NCI-H146 treated with DMSO at 0.1 percent for 48 hours (cell line): ENCODE results near the gene TAGLN2.
A peak's percentile ranks its signal among the peaks of the same experiment; 100 is the strongest.

Source experiments
- DNase-seq: peaks from one replicate; lab custom pipeline; 2025; ENCODE audit not compliant: unreplicated experiment; lab: John Stamatoyannopoulos, UW

Gene TAGLN2

DNA sequence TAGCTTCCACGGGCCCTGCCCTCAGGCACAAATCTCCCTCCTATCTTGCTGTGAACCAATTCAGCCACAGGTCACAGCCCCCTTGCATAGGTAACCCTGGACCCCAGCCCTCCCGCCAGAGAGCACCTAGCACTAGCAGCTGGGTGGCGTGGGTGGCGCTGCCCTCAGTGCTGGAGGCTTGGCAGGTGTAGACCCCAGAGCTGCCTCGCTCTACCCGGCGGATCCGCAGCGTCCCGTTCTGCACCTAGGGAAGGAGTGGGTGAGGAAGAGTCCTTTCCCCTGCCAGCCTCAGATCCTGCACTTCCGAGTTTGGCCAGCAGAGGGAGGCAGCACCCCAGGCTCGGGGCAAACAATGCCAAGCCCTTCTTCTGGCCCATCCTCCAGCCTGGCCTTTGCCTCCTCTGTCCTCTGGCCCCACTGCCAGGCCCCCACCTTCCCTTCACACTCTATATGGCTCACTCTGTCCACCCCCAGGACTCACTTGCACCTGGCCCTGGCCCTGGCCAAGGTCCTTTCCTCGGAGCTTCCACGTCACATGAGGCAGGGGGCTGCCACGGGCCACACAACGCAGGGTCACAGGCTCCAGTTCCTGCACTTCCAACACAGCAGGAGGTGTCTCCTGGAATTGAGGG, 11.1 kb upstream of the TAGLN2 start:
- peak; percentile 25 for DNase-seq

- no peak for DNase-seq
Measured at GRCh38 chr1:159935719-159936272, 10.5 kb upstream of the TAGLN2 start.

DNA sequence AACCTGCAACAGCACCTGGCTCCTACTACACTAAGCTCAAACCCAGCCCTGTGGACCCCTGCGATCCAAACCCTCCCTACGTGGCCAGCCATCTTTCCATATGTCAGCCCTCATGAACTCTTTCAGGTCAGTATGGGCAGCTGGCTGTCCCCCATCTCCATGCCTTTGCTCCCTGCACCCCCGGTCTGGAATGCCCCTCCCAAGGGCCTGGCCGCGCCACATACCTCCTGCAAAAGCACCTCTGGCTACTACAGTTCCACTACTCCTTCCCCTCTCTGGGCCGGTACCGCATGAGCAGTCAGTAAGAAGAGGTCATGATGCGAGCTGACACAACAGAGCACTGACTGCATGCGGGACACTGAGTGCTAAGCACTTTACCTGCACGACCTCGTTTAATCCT, 10.0 kb upstream of the TAGLN2 start:
- no peak for DNase-seq

GRCh38 chr1:159934136-159935039, 9.1 kb upstream of the TAGLN2 start:
- DNase-seq, result no peak

DNA sequence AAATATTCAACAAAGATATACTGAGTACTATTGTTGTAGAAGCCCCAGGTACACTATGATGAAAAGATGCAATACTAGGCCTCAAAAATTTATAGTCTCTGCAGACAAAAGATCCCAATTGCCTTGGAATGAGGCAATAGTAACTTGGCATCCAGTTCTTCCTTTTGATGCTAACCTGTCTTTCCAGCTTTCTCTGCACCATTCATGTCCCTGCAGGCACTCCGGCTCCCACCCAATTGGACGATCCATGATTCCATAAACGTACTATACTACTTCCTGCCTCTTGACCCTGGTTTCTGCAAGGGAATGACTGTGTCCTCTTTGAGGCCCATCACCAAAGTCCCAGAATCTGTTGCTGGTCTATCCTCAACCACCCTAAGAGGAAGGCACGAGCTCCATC, 8.0 kb upstream of the TAGLN2 start:
- no peak for DNase-seq

DNA sequence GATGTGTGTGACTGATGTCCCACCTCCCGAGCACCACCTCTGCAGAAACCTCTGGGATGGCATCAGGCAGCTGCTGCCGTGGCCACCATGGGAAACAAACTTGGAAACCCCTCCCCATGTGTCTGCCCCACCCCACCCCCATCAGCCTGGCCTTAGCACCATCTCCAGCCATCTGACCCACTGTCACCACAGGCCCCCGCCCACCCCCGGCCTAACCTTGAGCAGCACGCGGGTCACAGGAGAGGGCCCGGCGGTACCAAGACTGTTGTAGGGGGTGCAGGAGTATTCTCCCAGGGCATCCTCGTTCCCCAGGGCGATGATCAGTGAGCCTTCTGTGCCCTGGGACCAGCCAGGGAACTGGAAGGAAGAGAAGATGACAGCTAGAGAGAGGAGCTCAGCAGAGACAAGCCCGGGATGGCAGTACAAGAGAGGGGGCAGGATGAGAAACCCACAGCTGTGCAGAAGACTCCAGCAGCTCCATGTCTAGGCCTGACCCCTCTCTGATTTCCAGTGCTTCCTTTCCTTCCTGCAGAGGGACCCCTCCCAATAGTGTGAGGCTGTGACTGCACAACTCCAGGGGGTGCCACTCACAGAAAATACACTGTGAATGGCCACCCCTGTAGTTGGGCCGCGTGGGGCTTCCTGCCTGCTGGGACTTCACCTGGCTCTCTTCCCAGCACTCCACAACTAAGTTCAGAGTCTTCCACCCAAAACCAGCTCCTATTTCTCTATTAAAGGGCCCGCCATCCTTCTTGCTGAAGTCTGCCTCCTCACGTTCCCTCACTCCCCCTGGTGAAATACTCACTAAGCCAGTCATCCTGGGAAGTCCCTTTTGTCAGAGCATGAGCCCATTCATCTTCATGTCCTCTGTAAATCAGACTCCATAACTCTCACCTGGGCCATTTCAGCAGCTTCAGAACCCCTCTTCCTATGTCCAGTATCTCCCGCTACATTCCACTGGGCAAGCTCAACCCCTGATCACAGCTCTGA, 7.3 kb upstream of the TAGLN2 start:
- no peak for DNase-seq

DNA sequence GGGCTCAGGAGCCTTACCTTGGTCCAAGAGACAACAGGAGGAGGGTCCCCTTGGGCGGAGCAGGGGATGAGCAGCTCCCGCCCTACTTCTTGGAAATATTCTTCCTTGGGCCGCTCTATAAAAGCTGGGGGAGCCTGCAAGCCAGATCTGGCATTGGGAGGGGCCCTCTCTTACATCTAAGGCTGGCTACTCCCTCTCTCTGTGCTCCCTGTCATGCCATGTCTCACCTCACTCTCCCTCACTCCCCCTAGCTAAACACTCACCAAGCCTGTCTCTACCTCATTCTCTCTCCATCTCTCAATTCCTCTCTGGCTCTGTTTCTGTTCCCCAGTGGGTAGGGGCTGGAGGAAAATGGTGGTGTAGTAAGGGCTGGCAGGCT, 6.5 kb upstream of the TAGLN2 start:
- no peak for DNase-seq

DNA sequence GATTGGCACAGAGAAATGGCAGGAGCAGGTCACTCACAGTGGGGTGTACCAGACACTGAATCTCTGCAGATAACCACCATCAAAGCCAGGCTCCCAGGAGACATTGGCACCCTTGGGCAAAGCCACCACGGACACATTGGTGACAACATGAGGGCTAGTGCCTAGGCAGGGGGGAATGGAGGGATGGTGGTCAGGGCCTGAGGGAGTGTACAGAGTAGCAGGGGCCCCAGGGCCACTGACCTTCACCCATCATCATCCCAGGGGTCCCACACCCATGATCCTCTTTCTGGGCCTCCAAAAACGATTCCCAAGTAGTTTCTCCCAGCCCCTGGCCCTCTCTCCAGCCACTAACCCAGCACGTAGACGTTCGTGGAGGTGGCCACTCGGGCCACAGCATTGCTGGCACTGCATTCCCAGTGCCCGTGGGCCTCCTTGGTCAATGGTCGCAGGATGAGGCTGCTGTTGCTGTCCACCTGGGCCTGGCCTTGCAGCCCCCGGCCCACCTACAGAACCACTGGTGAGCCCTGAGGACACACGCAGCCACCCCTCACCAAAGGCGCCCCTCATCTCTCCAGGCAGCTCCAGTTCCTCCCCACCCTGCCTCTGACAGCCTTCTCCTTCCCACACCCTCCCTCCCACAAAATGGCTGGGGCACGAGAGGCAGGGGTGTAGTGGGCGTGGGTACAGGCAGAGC, 5.9 kb upstream of the TAGLN2 start:
- no peak for DNase-seq

GRCh38 chr1:159930634-159931033, 5.3 kb upstream of the TAGLN2 start:
- no peak for DNase-seq

DNA sequence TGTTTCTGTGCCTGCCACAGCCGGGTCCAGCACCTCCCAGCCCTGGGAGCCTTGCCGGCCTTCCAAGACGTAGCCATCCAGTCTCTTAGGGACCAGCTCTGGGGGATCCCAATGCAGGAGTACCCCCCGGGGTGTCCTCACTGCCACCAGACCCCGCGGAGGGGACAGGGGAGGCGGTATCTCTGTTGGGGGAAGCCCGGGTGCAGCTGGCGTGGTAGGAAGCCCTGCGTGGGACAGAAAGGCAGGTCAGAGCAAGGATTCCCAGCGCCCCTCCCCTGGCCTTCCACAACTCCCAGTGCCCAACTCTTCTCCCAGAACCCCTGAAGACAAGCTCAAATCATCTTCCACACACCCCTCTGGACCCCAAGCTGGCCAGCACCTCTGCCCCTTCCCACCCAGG, 4.9 kb upstream of the TAGLN2 start:
- no peak for DNase-seq

DNA sequence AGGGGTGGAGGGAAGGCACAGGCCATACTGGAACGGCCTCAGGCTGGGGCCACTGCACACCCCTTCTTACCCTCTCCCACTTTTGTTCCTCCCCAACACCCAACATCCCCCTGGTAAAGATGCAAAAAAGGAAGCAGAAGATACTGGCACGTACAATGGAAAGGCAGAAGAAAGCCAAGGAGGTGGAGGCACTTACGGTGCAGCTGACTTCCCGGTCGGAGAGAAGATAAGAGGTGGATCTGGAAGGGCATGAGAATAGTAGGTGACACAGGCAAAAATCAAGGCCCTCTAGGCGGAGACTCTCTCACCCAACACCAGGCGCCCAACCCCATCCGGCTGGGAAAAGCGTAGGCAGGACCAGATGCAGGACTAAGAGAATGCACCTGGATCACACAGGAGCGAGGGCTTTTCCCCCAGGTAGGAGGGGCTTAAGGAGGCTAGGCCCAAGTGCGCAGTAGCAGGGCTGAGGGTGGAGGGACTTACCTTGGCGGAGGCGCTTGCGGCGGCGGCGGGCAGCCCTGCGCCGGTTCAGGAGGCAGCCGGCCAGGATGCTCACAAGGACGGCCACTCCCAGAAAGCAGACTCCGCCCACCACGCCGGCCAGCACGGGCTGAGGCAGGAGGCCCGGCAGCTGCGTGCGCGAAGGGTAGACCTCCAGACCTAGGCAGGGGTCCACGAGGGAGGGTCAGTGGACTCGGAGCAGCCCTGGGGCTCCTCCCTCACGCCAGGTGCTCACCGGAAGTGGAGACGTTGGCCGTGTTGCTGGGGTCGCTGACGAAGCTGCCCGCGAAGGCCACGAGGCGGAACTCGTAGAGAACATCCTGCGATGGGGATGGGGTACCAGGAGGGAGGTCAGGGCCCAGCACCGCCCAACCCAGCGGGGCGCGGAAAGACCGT, 4.1 kb upstream of the TAGLN2 start:
- no peak for DNase-seq

DNA sequence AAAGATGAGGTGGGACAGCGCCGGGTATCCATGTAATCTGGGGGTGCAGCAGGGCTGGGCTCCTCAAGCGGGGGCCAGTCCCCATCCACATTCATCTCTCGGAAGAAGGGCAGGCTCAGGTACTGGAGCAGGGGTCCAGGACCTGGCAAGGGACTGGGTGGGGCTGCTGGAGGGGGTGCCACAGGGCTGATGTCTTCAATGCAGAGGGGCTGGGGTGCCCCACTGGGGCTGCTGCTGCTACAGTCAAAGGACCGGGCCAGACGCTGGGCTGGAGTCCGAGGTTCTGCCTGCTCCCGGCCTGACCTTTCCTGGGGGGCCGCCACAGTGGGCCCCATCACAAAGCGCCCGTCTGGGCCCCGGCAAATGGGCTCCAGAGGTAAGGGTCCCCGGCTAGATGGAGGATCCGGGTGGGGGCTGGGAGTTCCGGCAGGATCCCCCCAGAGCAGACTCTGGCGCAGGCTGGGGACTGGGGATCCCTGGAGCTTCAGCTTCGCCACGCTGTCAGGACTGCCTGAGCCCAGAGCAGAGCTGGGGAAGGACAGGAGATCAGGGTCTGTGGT, 3.3 kb upstream of the TAGLN2 start:
- DNase-seq, result no peak

GRCh38 chr1:159927849-159928431, 2.6 kb upstream of the TAGLN2 start:
- DNase-seq, result no peak

DNA sequence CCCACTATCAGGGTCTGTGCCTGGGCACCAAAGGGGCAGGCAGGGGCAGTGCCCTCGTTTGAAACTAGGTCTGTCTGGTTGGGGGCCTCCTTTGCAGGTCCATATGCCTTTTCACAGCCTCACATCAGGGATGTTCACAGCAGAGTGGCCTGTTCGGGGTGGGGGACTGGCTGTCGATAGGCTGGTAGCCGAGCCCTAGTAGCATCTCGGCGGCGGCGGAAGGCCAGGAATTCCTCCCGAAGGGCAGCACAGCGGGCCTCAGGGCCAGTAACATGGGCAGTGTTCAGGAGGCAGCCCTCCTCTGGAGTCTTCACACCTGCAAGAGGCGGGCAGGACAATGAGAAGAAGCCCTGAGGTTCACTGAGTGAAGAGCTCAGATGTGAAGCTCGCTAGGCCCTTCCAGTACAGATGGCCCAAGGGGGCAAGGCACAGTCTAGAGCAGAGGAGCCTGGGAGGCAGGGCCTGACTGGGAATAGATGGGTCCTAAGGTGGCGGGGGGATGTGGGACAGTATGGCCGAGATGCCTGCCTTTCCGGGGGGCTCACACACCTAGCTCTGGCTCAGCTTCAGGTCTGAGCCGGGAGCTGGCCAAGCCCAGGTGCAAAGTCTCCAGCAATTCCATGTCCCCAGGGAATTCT, 2.0 kb upstream of the TAGLN2 start:
- no peak for DNase-seq

GRCh38 chr1:159925719-159926078, 392 bp upstream of the TAGLN2 start:
- DNase-seq, result no peak

DNA sequence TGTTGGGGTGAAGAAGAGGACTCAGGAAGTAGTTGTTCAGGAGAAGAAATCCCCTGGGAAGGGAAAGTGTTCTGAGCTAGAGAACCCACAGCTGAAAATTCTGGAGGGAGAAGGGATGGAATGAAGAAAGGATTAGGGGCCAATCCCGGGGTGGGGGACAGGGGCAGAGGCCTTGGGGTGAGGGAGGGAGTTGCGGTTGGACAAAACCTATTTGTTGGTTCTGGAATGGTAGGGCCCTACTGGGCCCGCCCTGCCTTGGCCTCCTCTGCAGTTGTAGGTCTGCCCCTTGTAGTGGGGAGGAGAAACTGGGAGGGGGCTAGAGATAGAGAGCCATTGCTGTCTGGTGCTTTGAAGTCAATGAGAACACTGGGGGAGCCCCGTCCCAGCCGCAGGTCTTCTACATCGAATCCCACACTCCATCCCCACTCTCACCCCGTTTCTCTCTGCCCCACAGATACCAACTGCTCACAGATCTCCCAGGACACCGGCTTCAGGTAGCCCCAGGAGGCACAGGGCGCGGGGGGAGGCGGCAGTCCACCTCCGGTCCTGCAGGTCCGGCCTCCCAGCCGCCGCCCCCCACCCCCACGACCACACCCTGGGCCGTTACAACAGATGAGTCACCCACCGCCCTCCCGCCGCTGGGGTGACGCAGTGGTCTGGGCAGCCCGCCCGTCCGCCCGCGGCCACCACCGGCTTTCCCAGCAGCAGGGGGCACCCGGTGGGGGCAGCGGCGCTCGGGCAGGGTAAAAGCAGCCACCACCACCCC, 1.1 kb downstream of the TAGLN2 start:
- peak; percentile 22 for DNase-seq

GRCh38 chr1:159923203-159924024, 1.9 kb downstream of the TAGLN2 start:
- DNase-seq, result peak; percentile 33
